HCT116 (cell line): ENCODE results near the gene KMT2B. TPM values are rescaled to one million over a fixed set of nuclear protein-coding genes. Genes with fewer than 3 reads are reported as not detected.

Experiments used
- ATAC-seq: fragments of 200-7000 bp; cut with Tn5 transposase; 2 replicates; pipeline ENCODE4 v1.9.1; 2020; ENCODE audit warnings: mild to moderate bottlenecking, moderate library complexity
- BruUV-seq: library from RNA; stranded (reverse); fragments of 400-500 nt; replicated peaks from 2 replicates; lab custom pipeline; 2021; lab: Mats Ljungman, UMichigan
- CTCF ChIA-PET: fragments of 300-600 bp; sonication (Branson Sonifier 250); formaldehyde crosslinking; loops from one replicate; lab custom pipeline; 2021; ENCODE audit warnings: antibody characterized with exemption; lab: Charles Lee
- POLR2A ChIA-PET: fragments of 300-600, 350-600 bp; sonication (Branson Sonifier 250); formaldehyde crosslinking; loops from one replicate; lab custom pipeline; 2021; ENCODE audit warnings: antibody characterized with exemption; lab: Charles Lee
- RAD21 ChIA-PET, 2 experiments: fragments of 300-600 bp; sonication (Branson Sonifier 250); formaldehyde crosslinking; loops; one replicate each; lab custom pipeline; 2023; ENCODE audit warnings: low total read pairs in 2 of 2; ENCODE audit not compliant: uncharacterized antibody in 2 of 2, unreplicated experiment in 2 of 2, low non-redundant PET in 1 of 2; lab: Charles Lee
- DNase-seq: peaks from one replicate; pipeline ENCODE4 v3.0.0-alpha.2; 2010; ENCODE audit warnings: low read depth, low spot score
- H2AFZ ChIP-seq: fragments of 200-600 bp; shearing (Covaris generic), sonication (generic); 2 replicates; pipeline ENCODE4 v1.6.1; 2017; ENCODE audit warnings: low read depth, mixed run types, mixed read lengths, antibody characterized with exemption, low read length; ENCODE audit not compliant: poor library complexity, severe bottlenecking
- H3K27ac ChIP-seq: 2 replicates; pipeline ENCODE4 v1.5.1; 2012; ENCODE audit warnings: low read depth, low read length
- H3K27me3 ChIP-seq: fragments of 200-600 bp; sonication (generic); 2 replicates; pipeline ENCODE4 v1.6.1; 2016; ENCODE audit warnings: mixed run types, low read length, mixed read lengths; ENCODE audit not compliant: insufficient read depth
- H3K36me3 ChIP-seq, 2 experiments: fragments of 200-500 bp in 1 of 2; fragments of 200-600 bp in 1 of 2; sonication (Bioruptor generic) in 1 of 2; sonication (generic) in 1 of 2; 2 replicates each; pipeline versions ENCODE4 v1.5.1 to v1.6.1; 2014 to 2016; ENCODE audit warnings: low read length in 2 of 2, inconsistent platforms in 1 of 2, mixed read lengths in 1 of 2, mixed run types in 1 of 2; ENCODE audit not compliant: insufficient read depth in 2 of 2, control insufficient read depth in 1 of 2
- H3K4me1 ChIP-seq, 2 experiments: fragments of 200-600 bp in 1 of 2; sonication (generic) in 1 of 2; 2 replicates each; pipeline versions ENCODE4 v1.5.1 to v1.6.1; 2012 to 2017; ENCODE audit warnings: low read length in 2 of 2, inconsistent platforms in 1 of 2, mild to moderate bottlenecking in 1 of 2, mixed read lengths in 1 of 2, mixed run types in 1 of 2, moderate library complexity in 1 of 2; ENCODE audit not compliant: insufficient read depth in 2 of 2, control insufficient read depth in 1 of 2
- H3K4me2 ChIP-seq: fragments of 200-600 bp; sonication (generic); 2 replicates; pipeline ENCODE4 v1.6.1; 2017; ENCODE audit warnings: mixed run types, low read length, mixed read lengths
- H3K4me3 ChIP-seq, 2 experiments: fragments of 200-600 bp in 1 of 2; sonication (generic) in 1 of 2; replicated peaks in 1 of 2; 2 replicates each; pipeline ENCODE4 v1.5.1; 2011 to 2016; ENCODE audit warnings: low read length in 2 of 2, control low read depth in 1 of 2, low read depth in 1 of 2, mild to moderate bottlenecking in 1 of 2, mixed read lengths in 1 of 2, mixed run types in 1 of 2
- H3K79me2 ChIP-seq: fragments of 200-600 bp; sonication (generic); 2 replicates; pipeline ENCODE4 v1.6.1; 2017; ENCODE audit warnings: mild to moderate bottlenecking, mixed run types, low read length, moderate library complexity, mixed read lengths; ENCODE audit not compliant: insufficient read depth
- H3K9ac ChIP-seq: fragments of 200-600 bp; sonication (generic); 2 replicates; pipeline ENCODE4 v1.6.1; 2016; ENCODE audit warnings: low read length, mixed read lengths
- H3K9me2 ChIP-seq: fragments of 200-600 bp; sonication (generic), shearing (Covaris generic); 2 replicates; pipeline ENCODE4 v1.6.1; 2017; ENCODE audit warnings: mixed run types, mild to moderate bottlenecking, moderate library complexity; ENCODE audit not compliant: insufficient read depth
- H3K9me3 ChIP-seq, 2 experiments: fragments of 200-500 bp in 1 of 2; fragments of 200-600 bp in 1 of 2; sonication (Bioruptor generic) in 1 of 2; sonication (generic) in 1 of 2; 2 replicates each; pipeline ENCODE4 v1.6.1; 2014 to 2017; ENCODE audit warnings: low read length in 2 of 2, mixed read lengths in 2 of 2, inconsistent platforms in 1 of 2, low read depth in 1 of 2, mild to moderate bottlenecking in 1 of 2, mixed run types in 1 of 2, moderate library complexity in 1 of 2; ENCODE audit not compliant: control insufficient read depth in 1 of 2, insufficient read depth in 1 of 2
- H4K20me1 ChIP-seq: fragments of 200-600 bp; sonication (generic), shearing (Covaris generic); 2 replicates; pipeline ENCODE4 v1.6.1; 2017; ENCODE audit warnings: mixed run types, mild to moderate bottlenecking, moderate library complexity; ENCODE audit not compliant: insufficient read depth
- CEBPB ChIP-seq: IDR thresholded peaks from 2 replicates; pipeline ENCODE4 v1.6.1; 2012; ENCODE audit warnings: low read depth
- CTCF ChIP-seq, 3 experiments: fragments of 200-600 bp in 1 of 3; sonication (generic) in 1 of 3; IDR thresholded peaks in 2 of 3; conservative IDR thresholded peaks in 1 of 3; 2 replicates each; pipeline ENCODE4 v1.5.1; 2012 to 2017; ENCODE audit warnings: low read depth in 2 of 3, low read length in 2 of 3, antibody characterized with exemption in 1 of 3, borderline replicate concordance in 1 of 3, control low read depth in 1 of 3, mild to moderate bottlenecking in 1 of 3, mixed read lengths in 1 of 3, mixed run types in 1 of 3, moderate library complexity in 1 of 3; ENCODE audit not compliant: insufficient read depth in 1 of 3
- FOSL1 ChIP-seq: IDR thresholded peaks from 2 replicates; pipeline ENCODE4 v1.6.1; 2012; ENCODE audit warnings: low read depth
- MAX ChIP-seq: IDR thresholded peaks from 2 replicates; pipeline ENCODE4 v1.6.1; 2012
- POLR2AphosphoS5 ChIP-seq: IDR thresholded peaks from 2 replicates; pipeline ENCODE4 v1.6.1; 2011; ENCODE audit warnings: mild to moderate bottlenecking, low read depth, low read length, moderate library complexity
- ZBTB33 ChIP-seq: IDR thresholded peaks from 2 replicates; pipeline ENCODE4 v1.6.1; 2011; ENCODE audit warnings: mild to moderate bottlenecking, low read length, moderate library complexity; ENCODE audit not compliant: insufficient replicate concordance; ENCODE audit errors: extremely low read depth
- intact Hi-C: fragments of 100-400 bp; cut with micrococcal nuclease; formaldehyde crosslinking; loops from 2 replicates; pipeline ENCODE4 v1.10.0; 2022
- total RNA-seq: library from RNA; stranded (reverse); gene quantifications from one replicate; pipeline ENCODE4 v1.2.1, GENCODE V29; 2021; ENCODE audit not compliant: unreplicated experiment

Gene KMT2B
- total RNA-seq, 1 experiment from 2014 or later = 29.9 TPM

GRCh38 chr19:35729763-35730162 is 12.0 kb downstream of the KMT2B start:
- H3K4me3 ChIP-seq = no peak overlapping the region
- no peaks in the 10 kb centered on the region for H4K20me1 ChIP-seq
- no TSS peak for BruUV-seq
- peaks cover 51 to 64% of the 10 kb centered on the region in 2 experiments for H3K36me3 ChIP-seq
- H3K27ac ChIP-seq = no peak overlapping the region
- DNase-seq (no peak), ATAC-seq (no peak)
- no peak overlapping the region for H2AFZ ChIP-seq
- H3K4me2 ChIP-seq = no peak overlapping the region
- intact Hi-C loops = no loop called here
- TF ChIP-seq CEBPB = no peak
- no peak for TF ChIP-seq FOSL1
- no peak for TF ChIP-seq POLR2AphosphoS5
- TF ChIP-seq ZBTB33 = no peak
- no peak for TF ChIP-seq CTCF (IDR thresholded peaks at IDR 0.05 in 2 of 3, conservative IDR thresholded peaks at IDR 0.05 in 1 of 3; ENCODE audit: borderline replicate concordance in 1 of 3, insufficient read depth in 1 of 3, low read depth in 2 of 3, low read length in 2 of 3)
- TF ChIP-seq MAX = no peak
- POLR2A ChIA-PET = no interaction called here
- H3K4me1 ChIP-seq = no peaks in the 10 kb centered on the region
- H3K9me2 ChIP-seq = no peaks in the 10 kb centered on the region
- no peaks in the 10 kb centered on the region for H3K79me2 ChIP-seq
- H3K9ac ChIP-seq = no peak overlapping the region
- RAD21 ChIA-PET = no interaction called here
- CTCF ChIA-PET = no interaction called here
- H3K9me3 ChIP-seq = no peaks in the 10 kb centered on the region
- no peaks in the 10 kb centered on the region for H3K27me3 ChIP-seq
